Cardiac muscle cell (in vitro differentiated cells and primary cell): Measurements from ENCODE around the gene ARF3. TPM values are rescaled to one million over a fixed set of nuclear protein-coding genes. Genes with fewer than 3 reads are reported as not detected.
A peak's percentile ranks its signal among the peaks of the same experiment; 100 is the strongest.

ENCODE experiments used
- DNase-seq, 2 donors: peaks; one replicate each; pipeline versions ENCODE4 v3.0.0 to v3.0.0-alpha.2; 2010 to 2017; ENCODE audit warnings: low read depth in 1 of 2, low spot score in 1 of 2
- H3K27ac ChIP-seq: fragments of 200-600 bp; sonication (generic); 2 replicates; pipeline ENCODE4 v1.5.1; 2016
- H3K27me3 ChIP-seq: fragments of 200-600 bp; sonication (generic); 2 replicates; pipeline ENCODE4 v1.6.0; 2016; ENCODE audit warnings: control low read depth
- H3K36me3 ChIP-seq: fragments of 200-600 bp; sonication (generic); 2 replicates; pipeline ENCODE4 v1.5.1; 2016; ENCODE audit warnings: control low read depth
- H3K4me1 ChIP-seq: fragments of 200-600 bp; sonication (generic); 2 replicates; pipeline ENCODE4 v1.8.1; 2017; ENCODE audit warnings: low read depth, mild to moderate bottlenecking, mixed run types
- H3K4me3 ChIP-seq: fragments of 200-600 bp; sonication (generic); 2 replicates; pipeline ENCODE4 v1.5.1; 2016; ENCODE audit warnings: mild to moderate bottlenecking
- H3K9me3 ChIP-seq: fragments of 200-600 bp; sonication (generic); 2 replicates; pipeline ENCODE4 v1.5.1; 2017; ENCODE audit warnings: low read depth, mild to moderate bottlenecking, control low read depth
- CTCF ChIP-seq: IDR thresholded peaks from 2 replicates; pipeline ENCODE4 v1.5.1; 2012; ENCODE audit warnings: low read depth, mild to moderate bottlenecking, low read length
- polyA plus RNA-seq: library from polyadenylated mRNA; unstranded; fragments of >200 nt; fragmentation: Nextera tagmentation; extraction: Ambion mirVana; gene quantifications from 2 replicates; pipeline ENCODE4 v1.2.1, GENCODE V29; 2016
- total RNA-seq: library from RNA; depleted of rRNA; stranded (reverse); fragments of >200 nt; gene quantifications from 2 replicates; pipeline ENCODE4 v1.2.3, GENCODE V29; 2016

Gene ARF3
- total and polyA plus RNA-seq, 2 experiments from 2014 or later, result 106 to 120 TPM

GRCh38 chr12:48956279-48957140, 777 bp downstream of the ARF3 start:
- Histone ChIP-seq H3K4me1 (peaks cover 7% of the 10 kb centered on the region), H3K27ac (peak overlapping the region; percentile 77), H3K9me3 (no peaks in the 10 kb centered on the region), H3K36me3 (no peaks in the 10 kb centered on the region), H3K4me3 (peak overlapping the region; percentile 78), H3K27me3 (no peaks in the 10 kb centered on the region)
- TF ChIP-seq CTCF, result no peak
- peak; percentile 95 to 98 for DNase-seq

- Histone ChIP-seq H3K27me3 (no peaks in the 10 kb centered on the region), H3K27ac (no peak overlapping the region), H3K36me3 (no peaks in the 10 kb centered on the region), H3K4me3 (no peak overlapping the region), H3K4me1 (peaks cover 7% of the 10 kb centered on the region), H3K9me3 (no peaks in the 10 kb centered on the region)
- TF ChIP-seq CTCF, result no peak
- no peak for DNase-seq
Measured at GRCh38 chr12:48954841-48955501, 2.3 kb downstream of the ARF3 start.

- peaks cover 4% of the 10 kb centered on the region for H3K36me3 ChIP-seq
- DNase-seq, result no peak
- H3K27me3 ChIP-seq, result no peaks in the 10 kb centered on the region
- H3K27ac ChIP-seq, result no peak overlapping the region
- H3K4me1 ChIP-seq, result peaks cover 7% of the 10 kb centered on the region
- TF ChIP-seq CTCF, result no peak
- no peak overlapping the region for H3K4me3 ChIP-seq
- no peaks in the 10 kb centered on the region for H3K9me3 ChIP-seq
Measured at GRCh38 chr12:48954061-48954460, 3.2 kb downstream of the ARF3 start.

GRCh38 chr12:48952691-48953090, 4.6 kb downstream of the ARF3 start:
- peaks cover 7% of the 10 kb centered on the region for H3K4me1 ChIP-seq
- TF ChIP-seq CTCF, result no peak
- DNase-seq, result no peak
- H3K36me3 ChIP-seq, result peaks cover 4% of the 10 kb centered on the region
- H3K4me3 ChIP-seq, result no peak overlapping the region
- H3K27me3 ChIP-seq, result no peaks in the 10 kb centered on the region
- H3K27ac ChIP-seq, result peak overlapping the region; percentile 11
- no peaks in the 10 kb centered on the region for H3K9me3 ChIP-seq

GRCh38 chr12:48947727-48948126, 9.6 kb downstream of the ARF3 start:
- H3K36me3 ChIP-seq, result peaks cover 4% of the 10 kb centered on the region
- H3K4me1 ChIP-seq, result peaks cover 9% of the 10 kb centered on the region
- H3K27ac ChIP-seq, result no peak overlapping the region
- no peaks in the 10 kb centered on the region for H3K27me3 ChIP-seq
- no peak overlapping the region for H3K4me3 ChIP-seq
- TF ChIP-seq CTCF, result no peak
- H3K9me3 ChIP-seq, result no peaks in the 10 kb centered on the region
- DNase-seq, result no peak
